DOHH2 (cell line): Measurements from ENCODE around the gene CERK.

Source experiments
- H3F3A ChIP-seq: fragments of 200-600 bp; sonication (generic), shearing (Covaris generic); 2 replicates; pipeline ENCODE4 v1.6.0; 2016; ENCODE audit warnings: antibody characterized with exemption, mild to moderate bottlenecking; ENCODE audit not compliant: control insufficient read depth, insufficient read depth
- H3K27ac ChIP-seq: fragments of 200-600 bp; sonication (generic); 2 replicates; pipeline ENCODE4 v1.5.1; 2014; ENCODE audit warnings: low read depth, mild to moderate bottlenecking, low read length, moderate library complexity
- H3K27me3 ChIP-seq: fragments of 200-600 bp; sonication (generic); 2 replicates; pipeline ENCODE4 v1.6.1; 2014; ENCODE audit warnings: mild to moderate bottlenecking, low read length, mixed read lengths; ENCODE audit not compliant: control insufficient read depth
- H3K36me3 ChIP-seq: fragments of 200-600 bp; sonication (generic); 2 replicates; pipeline ENCODE4 v1.6.1; 2014; ENCODE audit warnings: mild to moderate bottlenecking, low read length, moderate library complexity, mixed read lengths; ENCODE audit not compliant: control insufficient read depth
- H3K4me1 ChIP-seq: fragments of 200-600 bp; sonication (generic); 2 replicates; pipeline ENCODE4 v1.6.1; 2014; ENCODE audit warnings: mild to moderate bottlenecking, low read length, mixed read lengths; ENCODE audit not compliant: control insufficient read depth
- H3K4me2 ChIP-seq: fragments of 200-600 bp; sonication (generic); 2 replicates; pipeline ENCODE4 v1.6.0; 2014; ENCODE audit warnings: mild to moderate bottlenecking, low read length, moderate library complexity
- H3K4me3 ChIP-seq: fragments of 200-600 bp; sonication (generic); 2 replicates; pipeline ENCODE4 v1.5.1; 2014; ENCODE audit warnings: mild to moderate bottlenecking, low read length, mixed read lengths
- H3K79me2 ChIP-seq: fragments of 200-600 bp; sonication (generic); 2 replicates; pipeline ENCODE4 v1.6.1; 2014; ENCODE audit warnings: mild to moderate bottlenecking, low read length, mixed read lengths; ENCODE audit not compliant: control insufficient read depth
- H3K9me2 ChIP-seq: fragments of 200-600 bp; sonication (generic); replicated peaks from 2 replicates; pipeline ENCODE4 v1.6.1; 2014; ENCODE audit warnings: mild to moderate bottlenecking, low read length, mixed read lengths; ENCODE audit not compliant: control insufficient read depth
- H3K9me3 ChIP-seq: fragments of 200-600 bp; sonication (generic); 2 replicates; pipeline ENCODE4 v1.6.1; 2014; ENCODE audit warnings: antibody characterized with exemption, low read length, mixed read lengths; ENCODE audit not compliant: control insufficient read depth, insufficient read depth
- H4K20me1 ChIP-seq: fragments of 200-600 bp; sonication (generic); 2 replicates; pipeline ENCODE4 v1.6.0; 2014; ENCODE audit warnings: low read depth, mild to moderate bottlenecking, antibody characterized with exemption, low read length, moderate library complexity; ENCODE audit not compliant: control insufficient read depth, insufficient read depth
- EZH2phosphoT487 ChIP-seq: fragments of 200-600 bp; sonication (generic); IDR thresholded peaks from 2 replicates; pipeline ENCODE4 v1.6.1; 2017; ENCODE audit warnings: borderline replicate concordance, mild to moderate bottlenecking, antibody characterized with exemption, low read length, moderate library complexity, mixed read lengths
- TF ChIP-seq, protein P1 (sequence below): fragments of 200-600 bp; sonication (generic); IDR thresholded peaks from one replicate; pipeline ENCODE4 v1.5.1; 2014; ENCODE audit warnings: antibody characterized with exemption, mild to moderate bottlenecking, low read depth, low read length; ENCODE audit not compliant: poor library complexity, severe bottlenecking

Gene CERK

DNA sequence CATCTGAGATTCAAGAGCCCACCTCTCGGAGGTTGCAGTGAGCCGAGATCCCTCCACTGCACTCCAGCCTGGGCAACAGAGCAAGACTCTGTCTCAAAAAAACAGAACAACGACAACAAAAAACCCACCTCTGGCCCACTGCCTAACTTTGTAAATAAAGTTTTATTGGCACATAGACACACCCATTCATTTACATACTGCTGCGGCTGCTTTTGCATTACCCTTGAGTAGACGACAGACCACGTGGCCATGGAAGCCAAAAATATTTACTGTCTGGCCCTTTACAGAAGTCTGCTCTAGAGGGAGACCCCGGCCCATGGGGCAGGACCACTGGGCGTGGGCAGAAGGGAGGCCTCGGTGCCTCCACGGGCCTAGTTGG is 70.8 kb downstream of the CERK start:
- peaks cover 11% of the 10 kb centered on the region for H3K36me3 ChIP-seq
- no peak overlapping the region for H3K27ac ChIP-seq
- no peaks in the 10 kb centered on the region for H3K27me3 ChIP-seq
- no peak overlapping the region for H3K4me3 ChIP-seq
- no peak for TF ChIP-seq EZH2phosphoT487
- TF ChIP-seq, protein P1, sequence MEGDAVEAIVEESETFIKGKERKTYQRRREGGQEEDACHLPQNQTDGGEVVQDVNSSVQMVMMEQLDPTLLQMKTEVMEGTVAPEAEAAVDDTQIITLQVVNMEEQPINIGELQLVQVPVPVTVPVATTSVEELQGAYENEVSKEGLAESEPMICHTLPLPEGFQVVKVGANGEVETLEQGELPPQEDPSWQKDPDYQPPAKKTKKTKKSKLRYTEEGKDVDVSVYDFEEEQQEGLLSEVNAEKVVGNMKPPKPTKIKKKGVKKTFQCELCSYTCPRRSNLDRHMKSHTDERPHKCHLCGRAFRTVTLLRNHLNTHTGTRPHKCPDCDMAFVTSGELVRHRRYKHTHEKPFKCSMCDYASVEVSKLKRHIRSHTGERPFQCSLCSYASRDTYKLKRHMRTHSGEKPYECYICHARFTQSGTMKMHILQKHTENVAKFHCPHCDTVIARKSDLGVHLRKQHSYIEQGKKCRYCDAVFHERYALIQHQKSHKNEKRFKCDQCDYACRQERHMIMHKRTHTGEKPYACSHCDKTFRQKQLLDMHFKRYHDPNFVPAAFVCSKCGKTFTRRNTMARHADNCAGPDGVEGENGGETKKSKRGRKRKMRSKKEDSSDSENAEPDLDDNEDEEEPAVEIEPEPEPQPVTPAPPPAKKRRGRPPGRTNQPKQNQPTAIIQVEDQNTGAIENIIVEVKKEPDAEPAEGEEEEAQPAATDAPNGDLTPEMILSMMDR, result no peak
- no peaks in the 10 kb centered on the region for H3K79me2 ChIP-seq
- no peaks in the 10 kb centered on the region for H3F3A ChIP-seq
- no peak overlapping the region for H3K4me2 ChIP-seq
- no peaks in the 10 kb centered on the region for H3K9me3 ChIP-seq
- H4K20me1 ChIP-seq, result no peaks in the 10 kb centered on the region
- H3K4me1 ChIP-seq, result no peaks in the 10 kb centered on the region
- no peaks in the 10 kb centered on the region for H3K9me2 ChIP-seq

DNA sequence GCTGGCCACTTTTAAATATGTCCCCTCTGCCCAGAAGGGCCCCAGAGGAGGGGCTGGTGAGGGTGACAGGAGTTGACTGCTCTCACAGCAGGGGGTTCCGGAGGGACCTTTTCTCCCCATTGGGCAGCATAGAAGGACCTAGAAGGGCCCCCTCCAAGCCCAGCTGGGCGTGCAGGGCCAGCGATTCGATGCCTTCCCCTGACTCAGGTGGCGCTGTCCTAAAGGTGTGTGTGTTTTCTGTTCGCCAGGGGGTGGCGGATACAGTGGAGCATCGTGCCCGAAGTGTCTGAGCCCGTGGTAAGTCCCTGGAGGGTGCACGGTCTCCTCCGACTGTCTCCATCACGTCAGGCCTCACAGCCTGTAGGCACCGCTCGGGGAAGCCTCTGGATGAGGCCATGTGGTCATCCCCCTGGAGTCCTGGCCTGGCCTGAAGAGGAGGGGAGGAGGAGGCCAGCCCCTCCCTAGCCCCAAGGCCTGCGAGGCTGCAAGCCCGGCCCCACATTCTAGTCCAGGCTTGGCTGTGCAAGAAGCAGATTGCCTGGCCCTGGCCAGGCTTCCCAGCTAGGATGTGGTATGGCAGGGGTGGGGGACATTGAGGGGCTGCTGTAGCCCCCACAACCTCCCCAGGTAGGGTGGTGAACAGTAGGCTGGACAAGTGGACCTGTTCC is 71.3 kb downstream of the CERK start:
- Histone ChIP-seq H3K4me2 (no peak overlapping the region), H3K9me2 (no peaks in the 10 kb centered on the region), H3K36me3 (peaks cover 11% of the 10 kb centered on the region), H3F3A (no peaks in the 10 kb centered on the region), H3K79me2 (no peaks in the 10 kb centered on the region), H4K20me1 (no peaks in the 10 kb centered on the region), H3K27ac (no peak overlapping the region), H3K4me3 (no peak overlapping the region), H3K27me3 (no peaks in the 10 kb centered on the region), H3K4me1 (no peaks in the 10 kb centered on the region), H3K9me3 (no peaks in the 10 kb centered on the region)
- TF ChIP-seq, protein P1, result no peak
- TF ChIP-seq EZH2phosphoT487, result no peak

DNA sequence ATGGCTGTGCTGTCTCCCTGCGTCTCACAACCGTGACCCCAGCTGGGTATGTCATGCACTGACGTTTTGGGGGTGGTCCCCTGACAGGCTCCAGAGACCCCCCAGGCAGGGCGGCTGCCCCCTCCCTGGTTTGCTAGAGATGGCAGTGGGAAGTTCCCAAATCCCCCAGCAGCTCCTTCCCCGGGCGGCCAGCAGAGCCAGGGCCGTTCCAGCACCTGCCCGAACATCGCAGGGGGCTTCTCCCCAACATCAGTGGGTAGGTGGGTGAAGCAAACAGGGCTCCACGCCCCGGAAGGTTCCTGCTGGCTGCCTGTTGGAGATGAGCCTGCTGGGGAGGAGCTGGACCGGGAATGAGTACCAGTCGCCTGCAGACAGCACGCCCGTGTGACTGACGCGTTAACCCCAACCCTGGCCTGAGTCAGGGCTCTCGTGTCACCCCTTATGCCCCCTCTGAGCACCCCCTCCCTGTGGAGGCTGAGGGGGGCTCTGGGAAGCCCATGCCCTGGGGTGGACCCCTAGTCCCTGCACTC is 72.2 kb downstream of the CERK start:
- no peaks in the 10 kb centered on the region for H3K27me3 ChIP-seq
- no peak overlapping the region for H3K27ac ChIP-seq
- H3K4me1 ChIP-seq, result no peaks in the 10 kb centered on the region
- no peaks in the 10 kb centered on the region for H3K9me2 ChIP-seq
- H3K36me3 ChIP-seq, result peaks cover 11% of the 10 kb centered on the region
- TF ChIP-seq EZH2phosphoT487, result no peak
- TF ChIP-seq, protein P1, result no peak
- no peaks in the 10 kb centered on the region for H3F3A ChIP-seq
- H4K20me1 ChIP-seq, result 0 out of 2 replicates have a peak, but pooled peaks cover 4% of the 10 kb centered on the region
- no peak overlapping the region for H3K4me2 ChIP-seq
- no peak overlapping the region for H3K4me3 ChIP-seq
- H3K9me3 ChIP-seq, result no peaks in the 10 kb centered on the region
- no peaks in the 10 kb centered on the region for H3K79me2 ChIP-seq
